ENCODE results near the gene GLIS1.

DNA sequence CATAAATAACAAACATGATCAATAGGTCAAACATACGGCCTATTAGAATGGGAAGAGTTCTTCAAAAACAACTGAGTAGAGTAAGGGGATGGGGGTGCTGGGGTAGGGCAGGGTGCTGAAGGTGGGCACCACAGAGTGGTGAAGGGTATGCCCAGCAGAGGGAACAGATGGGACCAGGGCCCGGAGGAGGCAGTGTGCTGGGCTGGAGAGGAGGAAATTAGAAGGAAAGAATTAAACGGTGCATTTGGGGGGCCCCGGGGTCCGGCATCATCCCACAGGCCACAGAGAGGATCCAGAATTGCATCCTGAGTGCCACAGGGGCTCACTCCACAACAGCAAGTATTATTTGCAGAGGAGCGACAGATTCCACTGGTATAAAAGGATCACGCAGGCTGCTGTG, 94.5 kb downstream of the GLIS1 start:
- TF ChIP-seq GATA3 (IDR thresholded peaks at IDR 0.05; ENCODE audit: low read depth, low read length): no peak
- TF ChIP-seq GATA2 (IDR thresholded peaks at IDR 0.05; ENCODE audit: low read depth, low read length): no peak

All from SH-SY5Y (cell line).